Body of pancreas (tissue), 4 donors: ENCODE data around the gene USP34.

ENCODE experiments used
- POLR2A ChIP-seq, 3 donors: fragments of 450-650 bp; IDR thresholded peaks; one replicate each; pipeline ENCODE4 v1.6.1; 2016; ENCODE audit warnings: antibody characterized with exemption in 3 of 3, mild to moderate bottlenecking in 2 of 3
- TF ChIP-seq, protein P1 (sequence below), 7 experiments: fragments of 450-650 bp in 4 of 7; fragments of 200-600 bp in 3 of 7; sonication (generic) in 3 of 7; IDR thresholded peaks; one replicate each; pipeline ENCODE4 v1.5.1; 2016 to 2019; ENCODE audit warnings: antibody characterized with exemption in 7 of 7

- TF ChIP-seq, protein P1, sequence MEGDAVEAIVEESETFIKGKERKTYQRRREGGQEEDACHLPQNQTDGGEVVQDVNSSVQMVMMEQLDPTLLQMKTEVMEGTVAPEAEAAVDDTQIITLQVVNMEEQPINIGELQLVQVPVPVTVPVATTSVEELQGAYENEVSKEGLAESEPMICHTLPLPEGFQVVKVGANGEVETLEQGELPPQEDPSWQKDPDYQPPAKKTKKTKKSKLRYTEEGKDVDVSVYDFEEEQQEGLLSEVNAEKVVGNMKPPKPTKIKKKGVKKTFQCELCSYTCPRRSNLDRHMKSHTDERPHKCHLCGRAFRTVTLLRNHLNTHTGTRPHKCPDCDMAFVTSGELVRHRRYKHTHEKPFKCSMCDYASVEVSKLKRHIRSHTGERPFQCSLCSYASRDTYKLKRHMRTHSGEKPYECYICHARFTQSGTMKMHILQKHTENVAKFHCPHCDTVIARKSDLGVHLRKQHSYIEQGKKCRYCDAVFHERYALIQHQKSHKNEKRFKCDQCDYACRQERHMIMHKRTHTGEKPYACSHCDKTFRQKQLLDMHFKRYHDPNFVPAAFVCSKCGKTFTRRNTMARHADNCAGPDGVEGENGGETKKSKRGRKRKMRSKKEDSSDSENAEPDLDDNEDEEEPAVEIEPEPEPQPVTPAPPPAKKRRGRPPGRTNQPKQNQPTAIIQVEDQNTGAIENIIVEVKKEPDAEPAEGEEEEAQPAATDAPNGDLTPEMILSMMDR (IDR thresholded peaks at IDR 0.05): no peak
- no peak for TF ChIP-seq POLR2A (IDR thresholded peaks at IDR 0.05)
Measured at GRCh38 chr2:61291851-61292575, 178.9 kb downstream of the USP34 start.
